22Rv1 (cell line): ENCODE data around the gene YIF1B.

Experiments used
- CTCF ChIP-seq: fragments of 450-650 bp; IDR thresholded peaks from 2 replicates; pipeline ENCODE4 v1.5.1; 2017; ENCODE audit warnings: mild to moderate bottlenecking
- ZFX ChIP-seq: fragments of 450-650 bp; IDR thresholded peaks from 2 replicates; pipeline ENCODE4 v1.6.1; 2017; ENCODE audit warnings: antibody characterized with exemption, borderline replicate concordance

GRCh38 chr19:38316477-38317067 is 825 bp upstream of the YIF1B start:
- TF ChIP-seq CTCF = no peak
- TF ChIP-seq ZFX = no peak
